H9 (cell line): ENCODE measurements around the gene ARHGEF7. TPM values are rescaled to one million over a fixed set of nuclear protein-coding genes. Genes with fewer than 3 reads are reported as not detected.

ENCODE experiments used
- DNase-seq: peaks from one replicate; pipeline ENCODE4 v3.0.0-alpha.2; 2017
- H2AFZ ChIP-seq: one replicate; pipeline ENCODE4 v1.6.1; 2013; ENCODE audit warnings: mild to moderate bottlenecking, low read length, control low read depth, moderate library complexity
- H2AK5ac ChIP-seq: 2 replicates; pipeline ENCODE4 v1.6.1; 2013; ENCODE audit warnings: low read length, control low read depth, mixed read lengths; ENCODE audit not compliant: insufficient read length
- H2BK120ac ChIP-seq: one replicate; pipeline ENCODE4 v1.6.1; 2013; ENCODE audit warnings: low read depth, mild to moderate bottlenecking, low read length, control low read depth, inconsistent platforms; ENCODE audit not compliant: poor library complexity, severe bottlenecking
- H2BK12ac ChIP-seq: 2 replicates; pipeline ENCODE4 v1.6.1; 2013; ENCODE audit warnings: low read length, control low read depth, mixed read lengths, low read depth; ENCODE audit not compliant: insufficient read length
- H2BK15ac ChIP-seq: 2 replicates; pipeline ENCODE4 v1.6.1; 2013; ENCODE audit warnings: low read depth, low read length, control low read depth
- H2BK20ac ChIP-seq: one replicate; pipeline ENCODE4 v1.6.1; 2013; ENCODE audit warnings: low read depth, mild to moderate bottlenecking, low read length, control low read depth, inconsistent platforms; ENCODE audit not compliant: poor library complexity, severe bottlenecking
- H2BK5ac ChIP-seq: 2 replicates; pipeline ENCODE4 v1.6.1; 2013; ENCODE audit warnings: low read length, control low read depth, mixed read lengths; ENCODE audit not compliant: insufficient read length
- H3K14ac ChIP-seq: 2 replicates; pipeline ENCODE4 v1.6.1; 2013; ENCODE audit warnings: low read length, control low read depth; ENCODE audit not compliant: insufficient read depth
- H3K18ac ChIP-seq: 2 replicates; pipeline ENCODE4 v1.6.1; 2013; ENCODE audit warnings: low read depth, mild to moderate bottlenecking, mixed read lengths, low read length, control low read depth; ENCODE audit not compliant: insufficient read length
- H3K23ac ChIP-seq: 2 replicates; pipeline ENCODE4 v1.6.1; 2013; ENCODE audit warnings: low read length, control low read depth, mixed read lengths, low read depth; ENCODE audit not compliant: insufficient read length
- H3K23me2 ChIP-seq: 2 replicates; pipeline ENCODE4 v1.6.1; 2013; ENCODE audit warnings: low read depth, mild to moderate bottlenecking, mixed read lengths, low read length, control low read depth; ENCODE audit not compliant: insufficient read length, poor library complexity, severe bottlenecking
- H3K27ac ChIP-seq: 2 replicates; pipeline ENCODE4 v1.5.1; 2013; ENCODE audit warnings: low read length, control low read depth, mixed read lengths, low read depth; ENCODE audit not compliant: insufficient read length
- H3K27me3 ChIP-seq: 2 replicates; pipeline ENCODE4 v1.6.1; 2013; ENCODE audit warnings: low read length, control low read depth, inconsistent platforms; ENCODE audit not compliant: insufficient read depth
- H3K4ac ChIP-seq: 2 replicates; pipeline ENCODE4 v1.6.1; 2013; ENCODE audit warnings: low read depth, mild to moderate bottlenecking, control low read depth, inconsistent platforms, low read length, moderate library complexity
- H3K4me1 ChIP-seq: 2 replicates; pipeline ENCODE4 v1.6.1; 2013; ENCODE audit warnings: low read length, control low read depth, inconsistent platforms; ENCODE audit not compliant: insufficient read depth
- H3K4me2 ChIP-seq: 2 replicates; pipeline ENCODE4 v1.6.1; 2013; ENCODE audit warnings: low read length, control low read depth, mixed read lengths; ENCODE audit not compliant: insufficient read length, insufficient read depth
- H3K56ac ChIP-seq: 2 replicates; pipeline ENCODE4 v1.6.1; 2013; ENCODE audit warnings: low read depth, mild to moderate bottlenecking, mixed read lengths, low read length, control low read depth; ENCODE audit not compliant: insufficient read length
- H3K79me1 ChIP-seq: 2 replicates; pipeline ENCODE4 v1.6.1; 2013; ENCODE audit warnings: low read depth, mild to moderate bottlenecking, moderate library complexity, low read length, control low read depth, inconsistent platforms; ENCODE audit not compliant: insufficient read depth, poor library complexity, severe bottlenecking
- H3K79me2 ChIP-seq: 2 replicates; pipeline ENCODE4 v1.6.1; 2013; ENCODE audit warnings: low read length, control low read depth, inconsistent platforms; ENCODE audit not compliant: insufficient read depth
- H3K9ac ChIP-seq: 2 replicates; pipeline ENCODE4 v1.6.1; 2013; ENCODE audit warnings: low read length, control low read depth, mixed read lengths; ENCODE audit not compliant: insufficient read length; ENCODE audit errors: extremely low read depth
- H3K9me3 ChIP-seq: one replicate; pipeline ENCODE4 v1.6.1; 2013; ENCODE audit warnings: low read depth, low read length, inconsistent platforms; ENCODE audit not compliant: control insufficient read depth
- H3T11ph ChIP-seq: one replicate; pipeline ENCODE4 v1.6.1; 2013; ENCODE audit warnings: mild to moderate bottlenecking, low read length, control low read depth, inconsistent platforms
- H4K20me1 ChIP-seq: one replicate; pipeline ENCODE4 v1.6.1; 2013; ENCODE audit not compliant: control insufficient read depth, insufficient read length, insufficient read depth
- H4K5ac ChIP-seq: 2 replicates; pipeline ENCODE4 v1.6.1; 2013; ENCODE audit warnings: low read depth, mild to moderate bottlenecking, mixed read lengths, low read length, control low read depth; ENCODE audit not compliant: insufficient read length
- H4K8ac ChIP-seq: replicated peaks from 2 replicates; pipeline ENCODE4 v1.6.1; 2013; ENCODE audit warnings: low read length, control low read depth, mixed read lengths, low read depth; ENCODE audit not compliant: insufficient read length
- H4K91ac ChIP-seq: 2 replicates; pipeline ENCODE4 v1.6.1; 2013; ENCODE audit warnings: low read depth, mild to moderate bottlenecking, moderate library complexity, mixed read lengths, low read length, control low read depth; ENCODE audit not compliant: insufficient read length
- H3K27ac Mint-ChIP-seq, 3 experiments: 2 replicates in 2 of 3; 3 replicates in 1 of 3; pipeline ENCODE4 v1.8.0; 2020 to 2021; ENCODE audit warnings: mixed read lengths in 3 of 3, mild to moderate bottlenecking in 1 of 3, moderate library complexity in 1 of 3
- H3K27me3 Mint-ChIP-seq: 2 replicates; pipeline ENCODE4 v1.8.0; 2021; ENCODE audit warnings: low read depth, mild to moderate bottlenecking, moderate library complexity, mixed read lengths
- H3K36me3 Mint-ChIP-seq, 3 experiments: 2 replicates in 2 of 3; 3 replicates in 1 of 3; pipeline ENCODE4 v1.8.0; 2020 to 2021; ENCODE audit warnings: low read depth in 3 of 3, mixed read lengths in 3 of 3; ENCODE audit not compliant: insufficient read depth in 1 of 3
- H3K4me1 Mint-ChIP-seq, 2 experiments: 2 replicates each; pipeline ENCODE4 v1.8.0; 2020; ENCODE audit warnings: mixed read lengths in 2 of 2
- H3K4me3 Mint-ChIP-seq, 2 experiments: 2 replicates in 1 of 2; 3 replicates in 1 of 2; pipeline ENCODE4 v1.8.0; 2020 to 2021; ENCODE audit warnings: mild to moderate bottlenecking in 2 of 2, mixed read lengths in 2 of 2, moderate library complexity in 1 of 2
- H3K9me3 Mint-ChIP-seq, 2 experiments: 2 replicates in 1 of 2; 3 replicates in 1 of 2; pipeline ENCODE4 v1.8.0; 2020; ENCODE audit warnings: mild to moderate bottlenecking in 2 of 2, mixed read lengths in 2 of 2, moderate library complexity in 1 of 2
- WGBS: extraction: QIAGEN DNeasy Blood & Tissue Kit; methylation state at CpG from one replicate; pipeline ENCODE4 v1.1.7; 2013; ENCODE audit warnings: missing lambda C conversion rate, low lambda C conversion rate, mixed read lengths; ENCODE audit not compliant: insufficient read length; ENCODE audit errors: extremely low coverage; 5-methylcytosine and 5-hydroxymethylcytosine counted together
- total RNA-seq: library from RNA; stranded (reverse); gene quantifications from 2 replicates; pipeline ENCODE4 v1.2.1, GENCODE V29; 2021
- TF ChIP-seq, protein P1 (sequence below): fragments of 200-600 bp; sonication (generic); conservative IDR thresholded peaks from 3 replicates; pipeline ENCODE4 v1.8.0; 2021; ENCODE audit warnings: antibody characterized with exemption, mild to moderate bottlenecking

The ARHGEF7 gene
- total RNA-seq, 1 experiment from 2014 or later, result 51.9 TPM

DNA sequence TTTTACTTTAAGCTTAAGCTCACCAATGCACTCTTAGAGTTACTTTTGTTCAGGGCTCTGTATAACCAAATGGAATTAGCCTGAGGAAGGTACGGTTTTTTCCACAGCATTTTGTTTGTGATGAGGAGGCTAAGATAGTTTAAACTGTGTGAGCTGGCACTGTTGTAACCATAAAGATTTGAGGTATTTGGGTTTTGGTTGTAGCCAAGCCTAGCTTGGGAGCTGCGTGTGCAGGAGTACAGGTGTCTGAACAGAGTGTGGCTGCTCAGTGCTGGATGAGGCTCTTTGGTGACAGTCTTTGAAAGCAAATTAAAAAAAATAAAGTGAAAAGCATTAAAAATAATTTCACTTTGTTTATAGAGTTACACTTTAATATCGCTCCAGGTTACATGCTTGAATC lies 56.0 kb downstream of the ARHGEF7 start:
- TF ChIP-seq, protein P1, sequence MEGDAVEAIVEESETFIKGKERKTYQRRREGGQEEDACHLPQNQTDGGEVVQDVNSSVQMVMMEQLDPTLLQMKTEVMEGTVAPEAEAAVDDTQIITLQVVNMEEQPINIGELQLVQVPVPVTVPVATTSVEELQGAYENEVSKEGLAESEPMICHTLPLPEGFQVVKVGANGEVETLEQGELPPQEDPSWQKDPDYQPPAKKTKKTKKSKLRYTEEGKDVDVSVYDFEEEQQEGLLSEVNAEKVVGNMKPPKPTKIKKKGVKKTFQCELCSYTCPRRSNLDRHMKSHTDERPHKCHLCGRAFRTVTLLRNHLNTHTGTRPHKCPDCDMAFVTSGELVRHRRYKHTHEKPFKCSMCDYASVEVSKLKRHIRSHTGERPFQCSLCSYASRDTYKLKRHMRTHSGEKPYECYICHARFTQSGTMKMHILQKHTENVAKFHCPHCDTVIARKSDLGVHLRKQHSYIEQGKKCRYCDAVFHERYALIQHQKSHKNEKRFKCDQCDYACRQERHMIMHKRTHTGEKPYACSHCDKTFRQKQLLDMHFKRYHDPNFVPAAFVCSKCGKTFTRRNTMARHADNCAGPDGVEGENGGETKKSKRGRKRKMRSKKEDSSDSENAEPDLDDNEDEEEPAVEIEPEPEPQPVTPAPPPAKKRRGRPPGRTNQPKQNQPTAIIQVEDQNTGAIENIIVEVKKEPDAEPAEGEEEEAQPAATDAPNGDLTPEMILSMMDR, result no peak
- H4K8ac ChIP-seq, result no peak overlapping the region
- H2BK12ac ChIP-seq, result no peak overlapping the region
- peaks cover 11 to 16% of the 10 kb centered on the region in 2 experiments for H3K4me1 Mint-ChIP-seq
- no peak overlapping the region for H2AK5ac ChIP-seq
- H3K56ac ChIP-seq, result no peak overlapping the region
- H3K9me3 ChIP-seq, result no peaks in the 10 kb centered on the region
- no peak overlapping the region for H3K9ac ChIP-seq
- H2BK5ac ChIP-seq, result no peak overlapping the region
- H3K4me3 Mint-ChIP-seq, result no peak overlapping the region
- peaks cover 4% of the 10 kb centered on the region; the same call in 1 of the 2 replicates for H3K4me1 ChIP-seq
- H3K27me3 ChIP-seq, result no peaks in the 10 kb centered on the region; the same call in 1 of the 2 replicates
- no peaks in the 10 kb centered on the region for H3K23me2 ChIP-seq
- peaks cover 2% of the 10 kb centered on the region for H4K20me1 ChIP-seq
- H3K79me2 ChIP-seq, result peaks cover 44% of the 10 kb centered on the region
- H3K4me2 ChIP-seq, result no peak overlapping the region
- no peak overlapping the region for H3K4ac ChIP-seq
- H3K14ac ChIP-seq, result no peak overlapping the region
- no peak overlapping the region for H2BK15ac ChIP-seq
- H3K9me3 Mint-ChIP-seq, result no peaks in the 10 kb centered on the region
- no peak overlapping the region; a peak in 1 of 7 replicates for H3K27ac Mint-ChIP-seq
- WGBS, result no CpG with 5 or more reads among the region's 3 CpGs
- H2AFZ ChIP-seq, result no peak overlapping the region
- no peak overlapping the region for H2BK20ac ChIP-seq
- DNase-seq, result no peak
- peaks cover 11% of the 10 kb centered on the region for H3K79me1 ChIP-seq
- H3T11ph ChIP-seq, result no peak overlapping the region
- H4K91ac ChIP-seq, result no peak overlapping the region
- no peak overlapping the region for H4K5ac ChIP-seq
- H3K23ac ChIP-seq, result no peak overlapping the region
- no peak overlapping the region for H3K18ac ChIP-seq
- H2BK120ac ChIP-seq, result no peak overlapping the region
- no peak overlapping the region for H3K27ac ChIP-seq
- H3K36me3 Mint-ChIP-seq, result peaks cover 12 to 22% (median 17%) of the 10 kb centered on the region in 3 experiments
- no peaks in the 10 kb centered on the region for H3K27me3 Mint-ChIP-seq
